ENCODE measurements around the gene HTT. TPM values are rescaled to one million over a fixed set of nuclear protein-coding genes. Genes with fewer than 3 reads are reported as not detected.

The HTT gene
- total RNA-seq, 1 experiment from 2014 or later: 66.8 TPM

DNA sequence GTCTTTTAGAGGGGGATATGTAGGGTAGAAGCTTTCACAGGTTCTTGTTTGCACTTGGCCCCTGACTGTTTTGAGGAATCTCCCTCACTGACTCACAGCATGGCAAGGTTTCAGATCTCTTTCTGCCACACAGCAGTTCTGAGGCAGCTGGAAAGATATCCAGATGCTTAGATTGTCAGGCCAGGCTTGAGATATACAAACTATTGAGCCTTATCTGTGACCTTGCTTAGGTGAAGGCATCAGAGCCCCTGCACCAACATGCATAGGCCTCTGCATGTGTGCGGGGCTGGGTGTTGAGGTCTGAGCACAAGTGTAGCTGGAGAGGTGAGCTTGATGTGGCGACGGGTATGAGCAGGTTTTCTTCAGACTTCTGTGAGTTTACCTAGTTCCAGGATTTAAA, 93.5 kb downstream of the HTT start:
- H3K4me1 ChIP-seq (ENCODE audit: insufficient read depth, low read length, poor library complexity, severe bottlenecking): no peaks in the 10 kb centered on the region
- DNase-seq (ENCODE audit: low spot score): no peak
- ChIA-PET POLR2A (ENCODE audit: low non-redundant PET) (no interaction called here), CTCF (no interaction called here)
- TF ChIP-seq, protein P1, sequence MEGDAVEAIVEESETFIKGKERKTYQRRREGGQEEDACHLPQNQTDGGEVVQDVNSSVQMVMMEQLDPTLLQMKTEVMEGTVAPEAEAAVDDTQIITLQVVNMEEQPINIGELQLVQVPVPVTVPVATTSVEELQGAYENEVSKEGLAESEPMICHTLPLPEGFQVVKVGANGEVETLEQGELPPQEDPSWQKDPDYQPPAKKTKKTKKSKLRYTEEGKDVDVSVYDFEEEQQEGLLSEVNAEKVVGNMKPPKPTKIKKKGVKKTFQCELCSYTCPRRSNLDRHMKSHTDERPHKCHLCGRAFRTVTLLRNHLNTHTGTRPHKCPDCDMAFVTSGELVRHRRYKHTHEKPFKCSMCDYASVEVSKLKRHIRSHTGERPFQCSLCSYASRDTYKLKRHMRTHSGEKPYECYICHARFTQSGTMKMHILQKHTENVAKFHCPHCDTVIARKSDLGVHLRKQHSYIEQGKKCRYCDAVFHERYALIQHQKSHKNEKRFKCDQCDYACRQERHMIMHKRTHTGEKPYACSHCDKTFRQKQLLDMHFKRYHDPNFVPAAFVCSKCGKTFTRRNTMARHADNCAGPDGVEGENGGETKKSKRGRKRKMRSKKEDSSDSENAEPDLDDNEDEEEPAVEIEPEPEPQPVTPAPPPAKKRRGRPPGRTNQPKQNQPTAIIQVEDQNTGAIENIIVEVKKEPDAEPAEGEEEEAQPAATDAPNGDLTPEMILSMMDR (conservative IDR thresholded peaks at IDR 0.05; ENCODE audit: low read depth, low read length): no peak
- no peak for TF ChIP-seq EZH2 (IDR thresholded peaks at IDR 0.05; ENCODE audit: borderline replicate concordance, low read depth, low read length, poor library complexity, severe bottlenecking)
- no peak overlapping the region for H3K27ac ChIP-seq (ENCODE audit: low read depth, low read length, poor library complexity, severe bottlenecking)
- no peak overlapping the region for H3K4me3 ChIP-seq (ENCODE audit: low read depth, low read length, poor library complexity, severe bottlenecking)
- no peaks in the 10 kb centered on the region for H3K9me3 ChIP-seq (ENCODE audit: low read depth, low read length, poor library complexity, severe bottlenecking)
- peaks cover 10% of the 10 kb centered on the region for H3K36me3 ChIP-seq (ENCODE audit: insufficient read depth, low read length, poor library complexity, severe bottlenecking)
- BruUV-seq (replicated peaks): no TSS peak
- no peaks in the 10 kb centered on the region for H3K27me3 ChIP-seq (replicated peaks; ENCODE audit: insufficient read depth, low read depth, low read length, poor library complexity)
- intact Hi-C loops (cut with micrococcal nuclease; ENCODE audit: unreplicated experiment): no loop called here

DNA sequence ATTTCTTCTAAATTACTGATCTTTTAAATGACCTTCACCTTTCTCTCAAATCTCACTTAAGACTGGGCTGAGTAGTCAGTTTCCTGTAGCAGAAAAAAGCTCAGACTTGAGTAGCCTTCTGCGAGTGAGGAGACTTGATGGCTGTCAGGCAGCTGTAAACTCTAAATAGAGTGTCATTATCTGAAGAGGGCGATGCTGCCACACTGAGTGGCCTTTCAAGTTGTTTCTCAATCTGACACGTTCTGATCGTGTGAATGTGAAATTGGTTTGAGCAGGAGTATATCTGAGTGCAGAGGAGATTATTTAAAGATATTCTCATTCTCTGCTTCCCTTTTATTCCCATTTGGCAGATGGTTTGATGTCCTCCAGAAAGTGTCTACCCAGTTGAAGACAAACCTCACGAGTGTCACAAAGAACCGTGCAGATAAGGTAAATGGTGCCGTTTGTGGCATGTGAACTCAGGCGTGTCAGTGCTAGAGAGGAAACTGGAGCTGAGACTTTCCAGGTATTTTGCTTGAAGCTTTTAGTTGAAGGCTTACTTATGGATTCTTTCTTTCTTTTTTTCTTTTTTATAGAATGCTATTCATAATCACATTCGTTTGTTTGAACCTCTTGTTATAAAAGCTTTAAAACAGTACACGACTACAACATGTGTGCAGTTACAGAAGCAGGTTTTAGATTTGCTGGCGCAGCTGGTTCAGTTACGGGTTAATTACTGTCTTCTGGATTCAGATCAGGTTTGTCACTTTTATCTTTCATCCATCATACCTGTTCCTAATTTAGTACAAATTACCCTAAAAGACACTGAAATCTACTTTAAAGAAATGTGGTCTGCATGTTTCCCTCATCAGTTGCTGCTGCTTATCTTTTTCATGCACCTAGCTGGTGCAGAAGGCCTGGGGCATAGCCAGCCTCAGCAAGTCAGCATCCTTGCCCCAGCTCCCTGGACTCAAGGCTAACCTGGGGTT, 100.2 kb downstream of the HTT start:
- Histone ChIP-seq H3K36me3 (ENCODE audit: insufficient read depth, low read length, poor library complexity, severe bottlenecking) (peaks cover 46% of the 10 kb centered on the region), H3K27ac (ENCODE audit: low read depth, low read length, poor library complexity, severe bottlenecking) (no peak overlapping the region), H3K9me3 (ENCODE audit: low read depth, low read length, poor library complexity, severe bottlenecking) (no peaks in the 10 kb centered on the region), H3K27me3 (replicated peaks; ENCODE audit: insufficient read depth, low read depth, low read length, poor library complexity) (no peaks in the 10 kb centered on the region), H3K4me1 (ENCODE audit: insufficient read depth, low read length, poor library complexity, severe bottlenecking) (no peaks in the 10 kb centered on the region), H3K4me3 (ENCODE audit: low read depth, low read length, poor library complexity, severe bottlenecking) (no peak overlapping the region)
- intact Hi-C loops (cut with micrococcal nuclease; ENCODE audit: unreplicated experiment): no loop called here
- POLR2A ChIA-PET (ENCODE audit: low non-redundant PET): no interaction called here
- no TSS peak for BruUV-seq (replicated peaks)
- no peak for TF ChIP-seq EZH2 (IDR thresholded peaks at IDR 0.05; ENCODE audit: borderline replicate concordance, low read depth, low read length, poor library complexity, severe bottlenecking)
- TF ChIP-seq, protein P1 (conservative IDR thresholded peaks at IDR 0.05; ENCODE audit: low read depth, low read length): no peak
- DNase-seq (ENCODE audit: low spot score): no peak
- CTCF ChIA-PET: no interaction called here

DNA sequence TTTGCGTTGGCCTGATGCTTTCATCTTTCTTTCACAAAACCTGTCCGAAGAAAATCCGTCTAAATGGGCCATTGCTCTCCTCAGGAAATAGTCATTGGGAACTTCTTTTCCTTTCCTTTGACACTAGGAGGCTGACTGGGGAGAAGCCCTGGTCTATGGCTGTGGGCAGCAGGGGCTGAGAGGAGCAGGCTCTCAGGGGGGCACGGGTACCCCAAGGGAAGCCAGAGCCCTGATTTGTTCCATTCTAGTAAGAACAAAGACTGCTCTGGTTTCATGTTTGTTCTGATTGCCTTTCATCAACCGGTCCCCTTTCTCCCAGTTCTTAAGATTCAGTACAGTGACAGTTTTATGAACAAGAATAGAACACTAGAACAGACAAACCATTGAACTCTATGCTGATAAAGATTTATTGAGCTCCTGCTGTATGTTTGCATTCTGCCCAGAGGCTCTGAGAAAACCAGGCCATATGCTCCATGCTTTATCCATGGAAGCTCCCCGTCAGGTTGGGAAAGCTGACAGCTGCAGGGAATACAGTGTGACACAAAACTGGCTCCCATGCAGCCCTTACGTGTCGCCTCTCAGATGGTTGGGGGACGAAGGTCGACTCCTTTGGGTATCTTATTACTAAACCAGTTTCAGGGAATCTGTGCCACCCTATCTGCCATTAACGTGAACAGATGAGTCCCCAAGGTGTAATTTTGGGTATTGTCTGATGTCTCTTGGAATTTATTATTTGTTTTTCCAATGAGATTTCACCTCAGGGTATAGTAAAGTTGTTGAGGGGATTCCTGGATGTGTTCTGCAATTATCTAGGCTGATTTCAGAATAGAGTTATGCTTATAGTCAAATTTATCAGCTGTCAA, 102.1 kb downstream of the HTT start:
- Histone ChIP-seq H3K36me3 (ENCODE audit: insufficient read depth, low read length, poor library complexity, severe bottlenecking) (peaks cover 52% of the 10 kb centered on the region), H3K4me1 (ENCODE audit: insufficient read depth, low read length, poor library complexity, severe bottlenecking) (no peaks in the 10 kb centered on the region), H3K27ac (ENCODE audit: low read depth, low read length, poor library complexity, severe bottlenecking) (no peak overlapping the region), H3K4me3 (ENCODE audit: low read depth, low read length, poor library complexity, severe bottlenecking) (no peak overlapping the region), H3K9me3 (ENCODE audit: low read depth, low read length, poor library complexity, severe bottlenecking) (no peaks in the 10 kb centered on the region), H3K27me3 (replicated peaks; ENCODE audit: insufficient read depth, low read depth, low read length, poor library complexity) (no peaks in the 10 kb centered on the region)
- DNase-seq (ENCODE audit: low spot score): no peak
- TF ChIP-seq, protein P1 (conservative IDR thresholded peaks at IDR 0.05; ENCODE audit: low read depth, low read length): no peak
- no peak for TF ChIP-seq EZH2 (IDR thresholded peaks at IDR 0.05; ENCODE audit: borderline replicate concordance, low read depth, low read length, poor library complexity, severe bottlenecking)
- BruUV-seq (replicated peaks): no TSS peak
- intact Hi-C loops (cut with micrococcal nuclease; ENCODE audit: unreplicated experiment): no loop called here
- CTCF ChIA-PET: no interaction called here
- POLR2A ChIA-PET (ENCODE audit: low non-redundant PET): no interaction called here
